HG03139 (cell line): Measurements from ENCODE around the gene EN2.

Experiments used
- ATAC-seq: cut with Tn5 transposase; IDR thresholded peaks from one replicate; pipeline ENCODE4 v1.9.1; 2021; ENCODE audit not compliant: unreplicated experiment

EN2 gene

DNA sequence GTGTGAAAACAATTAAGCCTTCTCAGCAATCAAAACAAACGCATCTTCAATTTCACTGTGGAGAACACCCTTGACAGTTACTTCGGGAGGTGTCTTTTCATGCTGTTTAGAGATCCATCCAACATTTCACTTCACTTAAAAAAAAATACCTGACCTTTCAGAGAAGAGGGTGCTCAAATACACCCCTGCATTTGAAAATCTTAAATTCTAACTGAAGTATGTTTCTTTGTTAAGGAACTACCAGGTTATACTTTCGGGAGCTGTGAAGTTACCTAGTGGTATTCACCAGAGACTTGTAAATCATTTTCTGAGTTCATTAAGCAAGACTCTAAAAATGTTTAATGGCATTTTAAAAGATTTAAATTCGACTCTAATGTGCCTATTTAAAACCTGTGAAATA, 49.6 kb downstream of the EN2 start:
- no peak for ATAC-seq

DNA sequence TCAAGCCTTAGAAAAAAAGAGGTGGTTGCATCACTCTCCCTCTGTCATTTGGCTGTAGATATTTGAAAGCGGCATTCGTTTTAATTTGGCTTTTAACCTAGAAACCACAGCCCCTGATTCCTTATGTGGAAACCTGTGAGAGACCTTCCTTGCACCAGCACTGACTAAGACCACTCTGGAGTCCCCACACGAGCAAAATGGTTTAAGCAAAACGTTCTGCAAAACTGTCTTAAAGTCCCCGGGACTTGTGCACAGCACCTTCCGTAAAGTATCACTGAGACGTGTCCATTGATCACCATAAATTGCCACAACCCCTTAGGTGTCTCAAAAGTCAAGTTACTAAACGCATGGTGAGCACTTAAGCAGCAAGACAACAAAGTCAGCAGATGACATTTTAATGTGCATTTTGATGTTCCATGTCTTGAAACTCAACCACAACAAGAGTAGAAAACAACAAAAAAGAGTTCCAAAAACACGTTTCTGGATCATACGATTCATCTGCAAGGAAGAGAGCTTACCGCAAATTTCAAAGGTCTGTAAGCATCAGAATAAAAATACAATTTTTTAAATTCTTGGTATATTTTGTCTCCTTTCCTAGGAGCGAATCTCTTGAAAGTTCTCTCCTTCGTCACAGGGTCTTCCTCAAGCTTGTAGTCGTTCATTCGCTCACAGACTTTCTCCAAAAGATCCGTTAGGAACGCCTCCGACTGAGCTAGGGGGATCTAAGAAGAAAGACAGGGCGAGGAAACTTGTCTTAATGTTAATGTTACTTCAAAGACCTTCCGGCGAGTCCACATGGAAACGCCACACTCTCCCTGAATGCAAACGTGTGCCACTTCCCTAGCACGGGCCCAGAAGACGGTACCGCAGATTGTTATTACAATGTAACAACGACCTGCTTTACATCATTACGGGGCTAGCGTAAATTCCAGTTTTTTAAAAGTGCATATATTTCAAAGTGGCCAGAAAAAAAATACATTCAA, 50.7 kb downstream of the EN2 start:
- ATAC-seq, result no peak

DNA sequence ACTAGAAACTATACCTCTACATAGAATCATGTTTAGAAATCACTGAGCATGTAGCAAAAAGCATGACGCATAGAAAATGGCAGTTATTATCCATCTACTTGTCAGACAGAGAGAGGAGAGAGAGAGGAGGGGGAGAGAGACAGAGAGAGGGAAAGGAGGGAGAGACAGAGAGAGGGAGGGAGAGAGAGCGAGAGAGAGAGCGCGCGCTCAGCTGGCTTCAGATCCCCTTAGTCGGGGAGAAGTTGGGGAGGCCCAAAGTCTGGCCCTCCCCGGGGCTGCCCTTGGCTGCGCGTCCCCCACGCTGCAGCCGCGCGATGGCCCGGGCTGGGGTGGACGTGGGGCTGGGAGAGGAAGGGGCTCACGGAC, 51.4 kb downstream of the EN2 start:
- no peak for ATAC-seq

DNA sequence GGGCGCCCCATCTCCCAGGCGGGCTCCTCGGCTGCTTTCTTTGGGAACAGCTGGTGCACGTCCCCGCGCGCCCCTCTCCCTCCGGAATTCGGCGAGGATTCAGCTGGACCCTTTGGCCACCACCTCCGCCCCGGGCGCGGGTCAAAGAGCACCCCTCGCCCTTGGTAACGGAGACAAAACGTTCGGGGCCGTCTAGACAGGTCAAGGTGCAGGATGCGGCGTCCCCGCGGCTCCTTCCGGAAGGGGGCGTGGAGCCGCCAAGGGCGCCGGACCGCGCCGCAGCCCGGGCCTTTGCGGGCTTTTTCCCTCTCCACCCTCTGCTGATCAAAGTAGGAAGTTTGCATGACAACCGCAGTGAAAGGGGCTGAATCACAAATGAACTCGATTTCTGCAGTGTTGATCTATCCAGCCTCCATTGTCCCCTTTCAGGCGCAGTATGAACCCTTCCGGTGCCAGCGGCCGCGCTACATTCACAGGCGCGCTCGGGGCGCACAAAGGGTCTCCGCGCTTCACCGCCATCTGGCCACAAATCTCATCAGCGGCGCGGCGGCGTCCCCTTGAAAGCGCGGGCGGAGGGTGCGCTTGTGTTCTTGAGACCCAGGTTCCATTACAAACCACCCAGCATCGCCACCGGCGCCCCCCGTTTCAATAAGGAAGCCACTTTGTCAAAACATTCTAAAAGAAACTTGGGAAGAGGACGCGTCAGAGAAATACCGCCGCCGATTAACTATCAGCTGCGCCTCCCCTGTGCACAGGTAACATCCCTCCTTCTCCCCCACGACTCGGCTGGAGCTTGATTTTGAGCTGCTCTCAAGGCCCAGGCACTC, 52.0 kb downstream of the EN2 start:
- ATAC-seq, result no peak

DNA sequence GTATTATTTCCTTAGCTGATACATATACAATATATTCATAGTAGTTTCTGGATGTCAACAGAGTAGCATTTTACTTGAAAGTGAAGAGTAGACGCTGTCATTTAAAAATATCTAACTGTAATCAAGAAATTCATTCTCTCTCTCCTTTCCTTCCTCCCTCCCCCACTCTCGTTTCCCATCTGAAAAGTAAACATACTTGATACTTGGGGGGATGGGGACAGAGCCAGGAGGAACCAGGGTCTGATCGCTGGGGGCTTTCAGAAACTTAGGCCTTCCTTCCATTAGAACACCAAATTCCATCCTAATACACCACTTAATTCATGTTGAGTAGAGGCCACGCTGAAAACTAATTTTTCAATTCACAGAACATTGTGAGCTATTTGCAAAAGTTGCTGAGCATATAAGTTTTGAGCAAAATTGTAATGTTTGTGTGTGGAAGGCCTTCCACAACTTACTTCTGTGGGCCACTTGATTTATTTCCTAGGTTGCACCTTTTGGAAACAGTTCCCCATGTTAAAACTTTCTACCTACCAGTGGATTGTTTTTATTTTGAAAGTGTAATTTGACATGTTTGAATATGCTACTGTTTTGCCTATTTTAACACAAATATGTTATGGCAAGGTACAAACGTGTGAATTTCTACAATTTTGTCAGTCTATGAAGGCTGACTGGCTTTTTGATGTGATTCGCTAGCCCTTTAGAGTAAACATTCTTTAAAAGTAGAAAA, 53.2 kb downstream of the EN2 start:
- no peak for ATAC-seq

DNA sequence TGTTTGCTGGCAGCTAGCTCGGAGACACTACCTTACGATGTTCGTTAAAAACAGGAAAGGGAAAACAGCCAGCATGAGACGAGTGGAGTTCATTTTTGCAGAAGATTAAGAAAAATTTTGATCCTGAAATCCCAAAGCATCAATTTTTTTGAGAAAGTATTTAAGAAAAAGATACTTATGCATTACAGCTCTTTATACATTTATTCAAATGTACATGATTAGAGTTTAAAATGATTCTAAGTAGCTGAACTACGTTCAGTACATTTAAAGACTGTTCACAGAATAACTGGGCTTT, 53.7 kb downstream of the EN2 start:
- no peak for ATAC-seq

DNA sequence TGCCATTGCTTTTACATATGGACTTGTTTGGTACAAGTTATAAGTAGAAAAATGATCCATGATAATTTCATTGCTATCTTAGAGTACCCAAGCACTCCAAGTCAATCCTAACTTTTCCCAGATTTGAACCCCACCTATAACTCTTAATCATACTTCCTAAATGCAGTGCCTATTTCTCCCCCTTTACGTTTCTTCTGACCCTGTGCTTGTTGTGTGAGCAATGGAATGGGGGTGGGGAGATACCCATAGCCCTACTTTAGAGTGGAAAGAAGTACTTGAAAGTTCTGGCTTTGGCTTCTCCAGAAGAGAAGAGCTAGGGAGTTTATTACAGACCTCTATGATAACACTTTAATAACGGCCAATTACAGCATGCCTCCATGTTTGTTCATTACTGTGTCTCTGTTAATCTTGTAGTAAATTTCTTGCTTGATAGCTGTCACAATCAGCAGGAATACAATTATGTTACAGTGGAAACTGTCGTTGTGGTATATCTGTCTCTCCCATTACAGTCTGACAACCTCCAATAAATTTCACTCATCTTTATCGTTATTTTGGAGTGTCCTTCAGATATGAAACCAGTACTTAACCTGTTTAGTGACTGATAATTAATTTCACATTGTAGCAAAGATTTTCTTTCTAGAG, 54.4 kb downstream of the EN2 start:
- ATAC-seq, result no peak

DNA sequence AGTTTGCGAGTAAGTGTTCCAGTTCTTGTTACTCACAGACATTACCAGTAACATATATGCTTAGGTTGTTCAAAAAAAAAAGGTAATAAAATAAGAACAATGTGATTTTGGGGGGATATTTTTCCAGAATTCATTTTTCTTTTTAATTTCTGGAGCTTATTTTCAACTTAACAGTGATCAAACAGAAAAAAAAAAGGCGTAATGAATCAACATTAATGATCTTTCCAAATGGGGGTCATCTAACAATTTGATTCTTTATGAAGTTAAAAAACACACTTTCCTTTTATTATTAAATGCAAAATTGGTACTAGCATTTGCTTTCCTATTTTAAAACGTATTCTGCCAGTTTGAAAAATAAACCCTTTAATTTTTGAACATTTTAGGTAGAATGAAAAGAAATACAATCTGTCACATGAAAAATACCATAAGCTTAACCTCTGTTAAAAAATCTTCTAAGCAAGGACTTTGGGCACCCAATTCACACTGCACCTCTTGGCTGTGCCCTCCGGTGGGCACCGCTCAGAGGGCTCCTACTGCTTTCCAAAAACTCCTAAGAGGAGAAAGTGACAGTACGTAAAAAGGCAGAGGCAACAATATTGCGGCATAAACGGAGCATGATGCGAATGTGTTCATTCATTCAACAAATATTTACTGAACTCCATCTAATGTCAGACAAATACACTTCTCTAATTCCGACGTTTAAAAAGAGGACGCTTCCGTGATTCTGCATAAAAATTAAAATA, 55.8 kb downstream of the EN2 start:
- ATAC-seq, result no peak

DNA sequence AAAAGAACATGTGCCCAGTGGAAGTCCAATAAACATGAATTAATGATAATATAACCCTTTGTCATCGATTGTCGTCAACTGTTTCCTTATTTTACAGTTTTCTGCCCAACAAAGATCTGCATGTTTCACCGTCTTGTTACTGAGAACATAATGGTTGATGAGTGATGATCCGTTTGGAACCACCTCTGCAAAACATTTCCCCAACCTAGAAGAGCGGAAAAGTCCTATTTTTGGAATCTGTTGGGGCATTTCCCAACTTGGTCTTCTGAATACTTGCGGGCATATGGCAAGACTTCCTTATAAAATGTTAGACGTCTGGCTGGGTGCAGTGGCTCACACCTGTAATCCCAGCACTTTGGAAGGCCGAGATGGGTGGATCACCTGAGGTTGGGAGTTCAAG, 56.4 kb downstream of the EN2 start:
- ATAC-seq, result no peak
